Tibial nerve (tissue), 4 donors: Measurements from ENCODE around the gene FTCDNL1. TPM values are rescaled to one million over a fixed set of nuclear protein-coding genes. Genes with fewer than 3 reads are reported as not detected.

Experiments
- DNase-seq, 2 donors: peaks; one replicate each; pipeline ENCODE4 v3.0.0-alpha.2; 2019; ENCODE audit warnings: low spot score in 2 of 2
- H3K27ac ChIP-seq, 4 donors: fragments of 200-600 bp; sonication (generic) in 3 of 4; one replicate each; pipeline ENCODE4 v1.5.1; 2017 to 2019; ENCODE audit warnings: mild to moderate bottlenecking in 1 of 4
- H3K27me3 ChIP-seq, 2 donors: fragments of 200-600 bp; sonication (generic) in 1 of 2; one replicate each; pipeline versions ENCODE4 v1.5.1 to v1.6.0; 2017 to 2019
- H3K36me3 ChIP-seq, 3 donors: fragments of 200-600 bp; sonication (generic); one replicate each; pipeline ENCODE4 v1.5.1; 2018 to 2019
- H3K4me1 ChIP-seq, 4 donors: fragments of 200-600 bp; sonication (generic) in 3 of 4; one replicate each; pipeline ENCODE4 v1.5.1; 2017 to 2019
- H3K4me3 ChIP-seq, 4 donors: fragments of 200-600 bp; sonication (generic) in 3 of 4; one replicate each; pipeline ENCODE4 v1.5.1; 2017 to 2019; ENCODE audit warnings: mild to moderate bottlenecking in 1 of 4, moderate library complexity in 1 of 4
- H3K9me3 ChIP-seq, 4 donors: fragments of 200-600 bp; sonication (generic) in 3 of 4; one replicate each; pipeline ENCODE4 v1.5.1; 2017 to 2019
- EP300 ChIP-seq, 2 donors: sonication (generic); formaldehyde crosslinking; IDR thresholded peaks; one replicate each; pipeline ENCODE4 v1.6.1; 2017; ENCODE audit warnings: antibody characterized with exemption in 2 of 2, mild to moderate bottlenecking in 1 of 2
- POLR2A ChIP-seq, 2 donors: fragments of 450-650 bp; IDR thresholded peaks; one replicate each; pipeline ENCODE4 v1.6.1; 2017; ENCODE audit warnings: antibody characterized with exemption in 2 of 2, mild to moderate bottlenecking in 2 of 2, moderate library complexity in 2 of 2
- WGBS, 2 donors: methylation state at CpG; one replicate each; pipeline ENCODE4 v1.1.5; 2018; 5-methylcytosine and 5-hydroxymethylcytosine counted together
- total RNA-seq, 4 donors: library from RNA; depleted of rRNA; stranded (reverse); fragments of >200 nt; gene quantifications; one replicate each; pipeline ENCODE4 v1.1.0, GENCODE V29; 2016
- TF ChIP-seq, protein P1 (sequence below), 5 experiments: fragments of 200-600 bp in 3 of 5; fragments of 450-650 bp in 2 of 5; sonication (generic) in 3 of 5; IDR thresholded peaks; one replicate each; pipeline ENCODE4 v1.5.1; 2016 to 2019; ENCODE audit warnings: antibody characterized with exemption in 5 of 5, mild to moderate bottlenecking in 3 of 5, moderate library complexity in 2 of 5

The FTCDNL1 gene
- total RNA-seq, 4 donors from 2014 or later = 1.8 to 9.0 (median 3.4) TPM

DNA sequence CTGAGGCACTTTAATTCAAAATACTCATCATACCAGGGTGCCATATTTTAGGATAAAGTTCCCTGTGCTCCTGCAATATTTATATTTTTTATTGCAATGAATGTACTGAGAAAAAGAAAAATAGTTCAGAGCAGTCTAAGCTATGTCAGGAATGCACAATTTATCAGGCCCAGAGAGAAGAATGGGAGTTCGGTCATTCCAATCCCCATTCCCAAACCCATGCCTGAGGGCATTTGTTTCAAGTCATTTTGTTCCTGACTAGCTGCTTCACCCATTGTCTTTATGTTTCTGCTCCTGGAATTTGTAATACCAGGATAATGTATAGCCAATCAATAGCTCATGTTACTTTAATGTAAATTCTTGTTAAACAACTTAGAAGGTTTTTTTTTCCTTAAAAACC is 24.4 kb upstream of the FTCDNL1 start:
- no peaks in the 10 kb centered on the region for H3K4me1 ChIP-seq
- WGBS, 2 donors = 61 to 67% methylated on average over 1 of the region's 1 CpG
- no peak overlapping the region for H3K27ac ChIP-seq
- no peaks in the 10 kb centered on the region for H3K36me3 ChIP-seq
- no peaks in the 10 kb centered on the region for H3K27me3 ChIP-seq
- no peak for DNase-seq
- no peak overlapping the region for H3K4me3 ChIP-seq
- TF ChIP-seq, protein P1, sequence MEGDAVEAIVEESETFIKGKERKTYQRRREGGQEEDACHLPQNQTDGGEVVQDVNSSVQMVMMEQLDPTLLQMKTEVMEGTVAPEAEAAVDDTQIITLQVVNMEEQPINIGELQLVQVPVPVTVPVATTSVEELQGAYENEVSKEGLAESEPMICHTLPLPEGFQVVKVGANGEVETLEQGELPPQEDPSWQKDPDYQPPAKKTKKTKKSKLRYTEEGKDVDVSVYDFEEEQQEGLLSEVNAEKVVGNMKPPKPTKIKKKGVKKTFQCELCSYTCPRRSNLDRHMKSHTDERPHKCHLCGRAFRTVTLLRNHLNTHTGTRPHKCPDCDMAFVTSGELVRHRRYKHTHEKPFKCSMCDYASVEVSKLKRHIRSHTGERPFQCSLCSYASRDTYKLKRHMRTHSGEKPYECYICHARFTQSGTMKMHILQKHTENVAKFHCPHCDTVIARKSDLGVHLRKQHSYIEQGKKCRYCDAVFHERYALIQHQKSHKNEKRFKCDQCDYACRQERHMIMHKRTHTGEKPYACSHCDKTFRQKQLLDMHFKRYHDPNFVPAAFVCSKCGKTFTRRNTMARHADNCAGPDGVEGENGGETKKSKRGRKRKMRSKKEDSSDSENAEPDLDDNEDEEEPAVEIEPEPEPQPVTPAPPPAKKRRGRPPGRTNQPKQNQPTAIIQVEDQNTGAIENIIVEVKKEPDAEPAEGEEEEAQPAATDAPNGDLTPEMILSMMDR (IDR thresholded peaks at IDR 0.05) = no peak
- no peak for TF ChIP-seq POLR2A (IDR thresholded peaks at IDR 0.05)
- no peak for TF ChIP-seq EP300 (IDR thresholded peaks at IDR 0.05)
- H3K9me3 ChIP-seq = peaks cover 0 to 35% (median 0%) of the 10 kb centered on the region in 4 donors

DNA sequence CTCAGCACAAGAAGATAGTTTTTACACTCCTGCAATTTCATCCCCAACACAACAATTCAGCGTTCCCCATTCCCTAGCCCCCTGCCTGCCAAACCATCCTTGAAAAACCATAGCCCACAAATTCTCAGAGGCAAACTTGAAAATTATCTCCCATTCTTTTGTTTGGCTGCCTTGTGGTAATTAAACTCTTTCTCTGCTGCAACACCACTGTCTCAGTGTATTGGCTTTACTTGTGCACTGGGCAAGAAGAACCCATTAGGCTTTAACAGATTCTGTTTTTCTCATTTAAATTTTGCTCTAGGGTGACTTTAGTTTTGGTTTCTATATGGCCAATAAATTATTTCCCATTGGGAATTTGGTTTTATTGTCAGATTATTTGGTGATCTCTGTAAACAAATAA is 23.2 kb upstream of the FTCDNL1 start:
- no peak overlapping the region for H3K4me3 ChIP-seq
- 94 to 97% methylated on average over 1 of the region's 1 CpG for WGBS, 2 donors

DNA sequence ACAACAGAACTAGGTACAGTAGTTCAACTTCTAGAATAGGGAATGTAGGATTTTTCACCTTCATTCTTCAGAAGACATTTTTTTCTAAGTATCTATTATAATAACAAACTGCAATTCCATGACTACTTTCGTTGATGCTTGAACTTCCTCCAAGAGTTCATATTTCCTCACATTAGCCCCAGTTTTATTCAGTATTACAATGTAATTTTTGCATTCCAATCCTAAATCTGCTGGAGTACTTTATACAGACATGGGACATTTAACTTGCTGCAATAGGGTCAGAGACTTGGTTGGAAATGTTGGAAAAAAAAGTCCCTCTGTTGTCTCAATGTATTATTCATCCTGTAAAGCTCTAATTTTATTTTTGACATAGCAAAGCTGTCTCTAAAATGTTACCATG is 19.6 kb upstream of the FTCDNL1 start:
- TF ChIP-seq, protein P1 (IDR thresholded peaks at IDR 0.05) = no peak
- TF ChIP-seq POLR2A (IDR thresholded peaks at IDR 0.05) = no peak
- no peak for TF ChIP-seq EP300 (IDR thresholded peaks at IDR 0.05)
- WGBS, 2 donors = 37 to 49% methylated on average over 1 of the region's 1 CpG
- no peak for DNase-seq

More for the DNA sequence above, 23.2 kb upstream of the FTCDNL1 start:
- H3K27me3 ChIP-seq = no peaks in the 10 kb centered on the region
- no peak overlapping the region for H3K27ac ChIP-seq
- no peak for DNase-seq
- no peaks in the 10 kb centered on the region for H3K36me3 ChIP-seq
- H3K9me3 ChIP-seq = peaks cover 0 to 35% (median 0%) of the 10 kb centered on the region in 4 donors
- TF ChIP-seq EP300 (IDR thresholded peaks at IDR 0.05) = no peak
- TF ChIP-seq, protein P1 (IDR thresholded peaks at IDR 0.05) = no peak
- no peak for TF ChIP-seq POLR2A (IDR thresholded peaks at IDR 0.05)
- no peaks in the 10 kb centered on the region for H3K4me1 ChIP-seq

DNA sequence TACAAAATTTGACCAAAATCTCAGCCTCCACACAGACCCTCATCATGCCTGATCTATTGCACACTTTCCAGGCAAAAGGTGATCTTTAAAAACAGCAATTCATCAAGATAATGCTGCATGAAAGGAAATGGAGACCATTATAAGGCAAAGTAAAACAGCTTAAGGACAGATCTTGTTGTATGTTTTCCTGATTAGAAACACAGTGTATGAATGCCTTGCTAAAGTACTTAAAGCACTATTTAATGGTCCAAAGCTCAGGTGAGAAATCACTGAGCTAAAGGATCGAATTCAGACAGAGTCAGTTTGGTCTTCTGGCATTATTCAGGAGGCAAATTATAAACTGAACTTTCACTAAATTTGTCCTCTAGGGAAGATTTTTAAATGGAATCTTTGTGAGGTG is 18.7 kb upstream of the FTCDNL1 start:
- Histone ChIP-seq H3K9me3 (peaks cover 0 to 12% (median 0%) of the 10 kb centered on the region in 4 donors), H3K4me1 (no peaks in the 10 kb centered on the region), H3K36me3 (no peaks in the 10 kb centered on the region), H3K27ac (no peak overlapping the region), H3K4me3 (no peak overlapping the region), H3K27me3 (no peaks in the 10 kb centered on the region)
- no peak for TF ChIP-seq POLR2A (IDR thresholded peaks at IDR 0.05)
- no peak for TF ChIP-seq EP300 (IDR thresholded peaks at IDR 0.05)
- TF ChIP-seq, protein P1 (IDR thresholded peaks at IDR 0.05) = no peak
- DNase-seq = no peak
- 44 to 45% methylated on average over 1 of the region's 1 CpG for WGBS, 2 donors

More for the DNA sequence above, 19.6 kb upstream of the FTCDNL1 start:
- H3K9me3 ChIP-seq = peaks cover 0 to 21% (median 0%) of the 10 kb centered on the region in 4 donors
- H3K27me3 ChIP-seq = no peaks in the 10 kb centered on the region
- no peak overlapping the region for H3K4me3 ChIP-seq
- H3K36me3 ChIP-seq = no peaks in the 10 kb centered on the region
- no peak overlapping the region for H3K27ac ChIP-seq
- H3K4me1 ChIP-seq = no peaks in the 10 kb centered on the region

DNA sequence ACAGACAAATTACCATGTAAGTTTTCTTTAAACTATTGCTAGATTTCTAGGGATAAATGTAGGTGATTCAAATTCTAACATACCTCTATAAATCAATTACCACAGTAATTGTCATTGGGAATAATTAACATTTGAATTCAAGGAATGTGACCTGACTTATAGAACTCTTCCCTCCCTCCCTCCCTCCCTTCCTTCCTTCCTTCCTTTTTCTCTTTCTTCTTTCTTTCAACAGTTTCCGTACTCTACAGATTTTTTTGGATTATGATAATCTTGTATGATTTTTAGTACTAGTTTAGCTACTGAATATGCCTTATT is 18.2 kb upstream of the FTCDNL1 start:
- WGBS, 2 donors = 61 to 69% methylated on average over 1 of the region's 1 CpG
- Histone ChIP-seq H3K9me3 (peaks cover 0 to 8% (median 0%) of the 10 kb centered on the region in 4 donors), H3K4me3 (no peak overlapping the region), H3K27me3 (no peaks in the 10 kb centered on the region), H3K36me3 (no peaks in the 10 kb centered on the region), H3K27ac (no peak overlapping the region), H3K4me1 (no peaks in the 10 kb centered on the region)
- DNase-seq = no peak
- TF ChIP-seq, protein P1 (IDR thresholded peaks at IDR 0.05) = no peak
- TF ChIP-seq POLR2A (IDR thresholded peaks at IDR 0.05) = no peak
- no peak for TF ChIP-seq EP300 (IDR thresholded peaks at IDR 0.05)
